ENCODE data around the gene ZBTB48. TPM values are rescaled to one million over a fixed set of nuclear protein-coding genes. Genes with fewer than 3 reads are reported as not detected.
A peak's percentile ranks its signal among the peaks of the same experiment; 100 is the strongest.

Gene ZBTB48
- total RNA-seq, 2 donors from 2014 or later, result 28.2 to 31.0 TPM

GRCh38 chr1:6601049-6601922 is 21.5 kb downstream of the ZBTB48 start:
- Mint-ChIP-seq H3K4me3 (peak overlapping the region; percentile 75), H3K9me3 (no peaks in the 10 kb centered on the region), H3K27me3 (ENCODE audit: insufficient read depth) (no peaks in the 10 kb centered on the region), H3K4me1 (peaks cover 19% of the 10 kb centered on the region), H3K36me3 (ENCODE audit: low read depth) (peaks cover 13% of the 10 kb centered on the region), H3K27ac (peak overlapping the region; percentile 61)
- H3K9me3 ChIP-seq (ENCODE audit: control insufficient read depth, low read length), result no peaks in the 10 kb centered on the region
- WGBS, 2 experiments (ENCODE audit: insufficient coverage in 1 of 2, insufficient read length in 1 of 2), result 1 to 2% methylated on average over 18 to 40 of the region's 40 CpGs
- peak overlapping the region; percentile 95 for H3K4me3 ChIP-seq (ENCODE audit: low read length)
- peak overlapping the region; percentile 76 for H3K9ac ChIP-seq (ENCODE audit: extremely low read depth, low read length, poor library complexity, severe bottlenecking)
- peaks cover 23% of the 10 kb centered on the region for H3K36me3 ChIP-seq (ENCODE audit: control insufficient read depth, insufficient read depth, low read length)
- H3K27ac ChIP-seq (ENCODE audit: low read depth, low read length), result no peak overlapping the region
- peak; percentile 75 for DNase-seq
- H3K4me1 ChIP-seq (ENCODE audit: control insufficient read depth, insufficient read depth, low read length), result peaks cover 10% of the 10 kb centered on the region
- H3K27me3 ChIP-seq (ENCODE audit: control insufficient read depth, insufficient read depth, low read length, poor library complexity, severe bottlenecking), result no peaks in the 10 kb centered on the region
- TF ChIP-seq CTCF (conservative IDR thresholded peaks at IDR 0.05), result no peak

- Mint-ChIP-seq H3K4me3 (peak overlapping the region; percentile 75), H3K9me3 (no peaks in the 10 kb centered on the region), H3K27ac (peak overlapping the region; percentile 85), H3K27me3 (ENCODE audit: insufficient read depth) (no peaks in the 10 kb centered on the region), H3K36me3 (ENCODE audit: low read depth) (peaks cover 9% of the 10 kb centered on the region), H3K4me1 (peaks cover 19% of the 10 kb centered on the region)
- H3K27me3 ChIP-seq (ENCODE audit: control insufficient read depth, insufficient read depth, low read length, poor library complexity, severe bottlenecking), result no peaks in the 10 kb centered on the region
- peak overlapping the region; percentile 96 for H3K27ac ChIP-seq (ENCODE audit: low read depth, low read length)
- H3K4me3 ChIP-seq (ENCODE audit: low read length), result peak overlapping the region; percentile 95
- no peaks in the 10 kb centered on the region for H3K9me3 ChIP-seq (ENCODE audit: control insufficient read depth, low read length)
- peak; percentile 73 for DNase-seq
- H3K4me1 ChIP-seq (ENCODE audit: control insufficient read depth, insufficient read depth, low read length), result peaks cover 10% of the 10 kb centered on the region
- peak overlapping the region; percentile 76 for H3K9ac ChIP-seq (ENCODE audit: extremely low read depth, low read length, poor library complexity, severe bottlenecking)
- 0% methylated on average over 25 to 103 of the region's 103 CpGs for WGBS, 2 experiments (ENCODE audit: insufficient coverage in 1 of 2, insufficient read length in 1 of 2)
- peaks cover 17% of the 10 kb centered on the region for H3K36me3 ChIP-seq (ENCODE audit: control insufficient read depth, insufficient read depth, low read length)
- no peak for TF ChIP-seq CTCF (conservative IDR thresholded peaks at IDR 0.05)
These were observed 22.3 kb downstream of the ZBTB48 start for GRCh38 chr1:6601923-6602668.

GRCh38 chr1:6602669-6603237 is 23.0 kb downstream of the ZBTB48 start, which contains the start of gene KLHL21:
Gene KLHL21 (minus strand): TSS chr1:6602869. CDS start chr1:6602817, 52 bp downstream.
- Histone ChIP-seq H3K9ac (ENCODE audit: extremely low read depth, low read length, poor library complexity, severe bottlenecking) (peak within 1 kb of the TSS; percentile 76), H3K4me3 (ENCODE audit: low read length) (peak within 1 kb of the TSS; percentile 95), H3K27me3 (ENCODE audit: control insufficient read depth, insufficient read depth, low read length, poor library complexity, severe bottlenecking) (no peaks in the 10 kb centered on the region), H3K9me3 (ENCODE audit: control insufficient read depth, low read length) (no peaks in the 10 kb centered on the region), H3K36me3 (ENCODE audit: control insufficient read depth, insufficient read depth, low read length) (peaks cover 13% of the 10 kb centered on the region), H3K4me1 (ENCODE audit: control insufficient read depth, insufficient read depth, low read length) (peaks cover 10% of the 10 kb centered on the region), H3K27ac (ENCODE audit: low read depth, low read length) (peak within 1 kb of the TSS; percentile 96)
- WGBS, 2 experiments (ENCODE audit: insufficient coverage in 1 of 2, insufficient read length in 1 of 2), result 0% methylated on average over 20 to 84 of the region's 84 CpGs
- TF ChIP-seq CTCF (conservative IDR thresholded peaks at IDR 0.05), result no peak
- H3K27me3 Mint-ChIP-seq (ENCODE audit: insufficient read depth), result no peaks in the 10 kb centered on the region
- peak within 1 kb of the TSS; percentile 75 for H3K4me3 Mint-ChIP-seq
- peak within 1 kb of the TSS; percentile 94 for H3K27ac Mint-ChIP-seq
- H3K4me1 Mint-ChIP-seq, result peaks cover 19% of the 10 kb centered on the region
- H3K36me3 Mint-ChIP-seq (ENCODE audit: low read depth), result peaks cover 3% of the 10 kb centered on the region
- DNase-seq, result peak; percentile 92
- H3K9me3 Mint-ChIP-seq, result no peaks in the 10 kb centered on the region

Data from endodermal cell (in vitro differentiated cells).